ENCODE results near the gene CDH5.

DNA sequence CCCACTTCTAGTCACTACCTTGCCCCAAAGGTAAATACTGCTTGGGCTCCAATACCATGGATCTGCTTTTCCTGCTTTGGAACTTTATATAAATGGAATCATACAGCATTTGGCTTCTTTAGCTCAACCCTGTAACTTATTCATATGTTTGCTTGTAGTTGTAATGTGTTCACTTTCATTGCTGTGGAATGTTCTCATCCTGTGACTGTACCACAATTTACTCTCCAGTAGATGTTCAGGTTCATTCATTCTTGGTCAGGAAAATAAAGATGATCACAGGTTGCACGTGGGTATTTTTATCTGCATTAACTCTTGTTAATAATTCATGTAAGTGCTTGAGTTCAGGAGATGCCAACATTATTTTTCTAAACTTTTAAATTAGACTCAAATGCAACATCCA lies 53.9 kb downstream of the CDH5 start:
- TF ChIP-seq, protein P1, sequence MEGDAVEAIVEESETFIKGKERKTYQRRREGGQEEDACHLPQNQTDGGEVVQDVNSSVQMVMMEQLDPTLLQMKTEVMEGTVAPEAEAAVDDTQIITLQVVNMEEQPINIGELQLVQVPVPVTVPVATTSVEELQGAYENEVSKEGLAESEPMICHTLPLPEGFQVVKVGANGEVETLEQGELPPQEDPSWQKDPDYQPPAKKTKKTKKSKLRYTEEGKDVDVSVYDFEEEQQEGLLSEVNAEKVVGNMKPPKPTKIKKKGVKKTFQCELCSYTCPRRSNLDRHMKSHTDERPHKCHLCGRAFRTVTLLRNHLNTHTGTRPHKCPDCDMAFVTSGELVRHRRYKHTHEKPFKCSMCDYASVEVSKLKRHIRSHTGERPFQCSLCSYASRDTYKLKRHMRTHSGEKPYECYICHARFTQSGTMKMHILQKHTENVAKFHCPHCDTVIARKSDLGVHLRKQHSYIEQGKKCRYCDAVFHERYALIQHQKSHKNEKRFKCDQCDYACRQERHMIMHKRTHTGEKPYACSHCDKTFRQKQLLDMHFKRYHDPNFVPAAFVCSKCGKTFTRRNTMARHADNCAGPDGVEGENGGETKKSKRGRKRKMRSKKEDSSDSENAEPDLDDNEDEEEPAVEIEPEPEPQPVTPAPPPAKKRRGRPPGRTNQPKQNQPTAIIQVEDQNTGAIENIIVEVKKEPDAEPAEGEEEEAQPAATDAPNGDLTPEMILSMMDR (IDR thresholded peaks at IDR 0.05), result no peak
- TF ChIP-seq POLR2A (IDR thresholded peaks at IDR 0.05), result no peak

Measured in esophagus squamous epithelium (tissue), 4 donors.